ENCODE results near the gene ATP6V1C2.
"Not testable (repeated sequence)": the region's sequence is repeated elsewhere in the genome, so short reads cannot be mapped to it uniquely, and the experiment has no call there.

The ATP6V1C2 gene

GRCh38 chr2:10771786-10772185 is 50.4 kb downstream of the ATP6V1C2 start:
- no peak for DNase-seq

- no peak for DNase-seq
These were observed 50.9 kb downstream of the ATP6V1C2 start for GRCh38 chr2:10772201-10772867.

- no peak for DNase-seq
These were observed 51.4 kb downstream of the ATP6V1C2 start for GRCh38 chr2:10772868-10773215.

DNA sequence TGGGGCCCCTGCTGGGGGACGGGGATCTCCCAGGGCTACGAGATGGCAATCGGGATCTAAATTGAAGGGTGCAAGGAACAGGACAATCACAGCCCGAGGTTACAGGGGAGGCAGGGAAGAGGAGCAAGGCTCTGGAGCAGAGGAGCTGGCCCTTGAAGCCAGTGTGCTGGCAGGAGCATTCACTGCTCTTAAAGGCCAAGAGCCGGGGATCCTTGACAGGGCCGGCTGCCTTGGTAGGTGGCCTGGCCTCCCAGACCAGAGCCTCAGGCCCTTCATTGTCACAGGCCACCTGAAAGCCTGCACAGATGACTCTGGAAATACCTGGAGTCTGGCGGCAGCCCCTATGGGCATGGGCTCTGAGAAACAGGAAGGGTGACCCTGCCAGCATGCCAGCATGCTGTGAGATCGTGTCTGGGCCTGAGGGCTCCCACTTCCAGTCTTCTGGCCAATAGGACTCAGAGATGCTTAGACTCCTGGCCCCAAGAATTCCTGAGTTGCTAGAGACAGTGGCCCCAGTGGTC is 52.5 kb downstream of the ATP6V1C2 start:
- DNase-seq, result no peak

GRCh38 chr2:10774394-10774793 is 53.0 kb downstream of the ATP6V1C2 start:
- no peak for DNase-seq

DNA sequence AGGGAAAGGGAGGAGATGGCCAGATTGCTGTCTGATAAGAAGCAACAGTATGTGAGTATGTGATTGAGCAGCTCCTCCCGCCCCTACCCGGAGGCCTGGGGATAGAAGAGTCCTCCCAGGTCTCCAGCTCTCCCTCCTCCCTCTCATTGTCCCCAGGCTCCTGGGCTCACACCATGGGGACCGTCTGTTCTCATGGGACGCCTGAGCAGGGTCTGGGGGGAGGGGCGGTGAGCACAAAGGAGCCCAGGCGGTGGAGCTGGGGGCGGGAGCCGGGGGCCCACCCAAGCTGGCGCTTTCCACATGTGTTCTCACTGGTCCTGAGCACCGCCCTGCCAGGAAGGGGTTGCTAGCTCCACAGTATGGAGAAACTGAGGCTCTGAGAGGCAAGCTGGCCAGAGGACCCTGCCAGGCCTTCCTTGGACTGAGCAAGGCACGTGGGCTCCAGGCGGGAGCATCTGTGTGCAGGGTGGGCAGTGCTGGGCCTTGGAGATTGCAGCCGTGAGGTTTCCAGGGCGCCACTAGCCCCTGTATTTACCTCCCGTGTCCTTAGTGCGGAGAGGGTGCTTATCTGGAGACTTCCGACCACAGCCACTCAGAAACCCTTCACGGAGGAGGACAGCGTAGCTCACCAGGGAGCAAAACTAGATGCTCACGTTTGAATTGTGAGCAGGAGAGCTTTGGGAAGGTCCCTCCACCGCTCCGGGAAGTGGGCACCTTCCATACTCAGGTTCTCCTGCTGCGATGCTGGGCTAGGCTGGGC is 53.8 kb downstream of the ATP6V1C2 start:
- no peak for DNase-seq

DNA sequence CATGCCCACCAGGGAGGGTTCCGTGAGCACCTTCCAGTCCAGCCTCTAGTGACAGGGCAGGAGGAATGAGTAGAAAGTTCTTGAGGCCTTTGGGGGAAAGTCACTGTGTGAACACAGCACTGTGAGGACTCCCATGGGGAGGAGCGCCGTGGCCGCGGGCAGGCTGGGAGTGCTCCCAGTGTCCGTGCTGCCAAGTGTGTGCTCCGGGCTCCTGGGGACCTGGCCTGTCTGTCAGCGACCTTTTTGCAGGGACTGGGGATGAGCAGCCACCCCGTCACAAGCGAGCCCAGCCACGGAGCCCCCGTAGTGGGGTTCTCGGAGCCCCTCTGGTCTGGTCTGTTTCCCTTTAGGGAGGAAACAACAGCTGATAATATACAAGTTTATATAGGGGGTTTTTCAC is 54.4 kb downstream of the ATP6V1C2 start:
- DNase-seq, result no peak

DNA sequence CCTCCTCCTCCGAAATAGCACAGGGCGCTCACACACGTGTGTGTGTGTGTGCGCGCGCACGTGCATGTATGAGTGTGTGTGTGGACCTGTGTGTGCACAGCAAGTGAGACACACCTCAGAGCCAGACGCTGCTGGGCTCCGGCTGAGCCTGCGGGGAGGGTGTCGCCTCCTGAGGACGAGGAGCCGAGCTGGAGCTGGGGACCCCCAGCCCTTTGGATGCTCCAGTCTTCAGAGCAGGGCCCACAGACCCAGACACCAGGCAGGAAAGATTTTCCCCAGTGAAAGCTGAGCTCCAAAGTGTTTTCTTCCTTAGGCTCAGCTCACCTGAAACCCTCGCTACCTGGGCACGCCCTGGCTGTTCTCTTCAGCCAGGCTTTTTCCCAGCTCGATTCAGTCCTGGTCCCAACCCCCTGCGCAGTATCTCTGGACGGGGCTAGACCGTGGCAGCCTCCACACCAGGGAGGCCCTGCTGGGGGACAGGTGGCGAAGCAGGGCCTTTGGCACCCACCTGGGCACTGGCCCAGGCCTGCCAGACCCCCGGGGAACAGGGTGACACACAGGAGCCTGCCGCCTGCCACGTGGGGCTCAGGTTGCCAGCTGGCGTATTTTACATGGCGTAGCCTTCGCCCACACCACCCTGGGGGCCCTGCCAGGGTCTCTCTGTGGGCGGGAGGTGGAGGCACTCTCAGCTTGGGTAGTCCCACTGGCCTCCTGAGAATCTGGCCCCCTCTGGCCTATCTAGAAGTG is 55.0 kb downstream of the ATP6V1C2 start:
- no peak for DNase-seq

DNA sequence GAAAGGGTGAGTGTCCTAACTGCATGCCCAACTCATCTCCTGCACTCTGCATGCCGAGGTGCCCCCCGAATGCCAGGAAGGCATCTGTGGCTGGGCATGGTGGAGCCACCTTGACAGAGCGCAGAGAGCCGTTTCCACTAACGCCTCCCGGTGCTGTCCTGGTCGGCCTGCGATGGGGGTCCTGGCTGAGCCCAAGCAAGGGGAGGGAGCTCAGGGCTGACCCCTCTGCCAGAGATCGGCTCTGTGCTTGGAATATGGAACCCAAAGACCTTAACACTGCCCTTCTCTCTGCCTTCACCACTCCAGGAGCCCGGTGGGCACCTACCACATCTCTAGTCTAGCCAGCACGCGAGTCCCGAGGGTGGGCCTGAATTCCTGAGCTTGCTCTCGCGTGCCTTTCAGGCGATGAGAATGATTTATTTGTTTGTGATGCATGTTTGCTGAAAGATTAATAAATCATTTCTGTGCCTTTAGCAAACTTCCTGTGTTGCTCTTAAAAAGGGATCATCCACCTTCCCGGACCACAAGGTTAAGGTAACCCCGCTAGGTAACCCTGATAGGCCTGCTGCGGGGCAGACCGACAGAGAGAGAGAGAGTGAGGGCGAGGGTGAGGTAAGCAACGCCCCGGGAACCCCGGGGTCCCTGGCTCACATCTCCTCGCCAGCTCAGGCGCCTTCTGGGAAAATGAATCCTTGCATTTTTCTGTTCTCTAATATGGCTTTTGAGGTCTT is 55.8 kb downstream of the ATP6V1C2 start:
- no peak for DNase-seq

- no peak for DNase-seq
These were observed 56.7 kb downstream of the ATP6V1C2 start for GRCh38 chr2:10777842-10778723.

DNA sequence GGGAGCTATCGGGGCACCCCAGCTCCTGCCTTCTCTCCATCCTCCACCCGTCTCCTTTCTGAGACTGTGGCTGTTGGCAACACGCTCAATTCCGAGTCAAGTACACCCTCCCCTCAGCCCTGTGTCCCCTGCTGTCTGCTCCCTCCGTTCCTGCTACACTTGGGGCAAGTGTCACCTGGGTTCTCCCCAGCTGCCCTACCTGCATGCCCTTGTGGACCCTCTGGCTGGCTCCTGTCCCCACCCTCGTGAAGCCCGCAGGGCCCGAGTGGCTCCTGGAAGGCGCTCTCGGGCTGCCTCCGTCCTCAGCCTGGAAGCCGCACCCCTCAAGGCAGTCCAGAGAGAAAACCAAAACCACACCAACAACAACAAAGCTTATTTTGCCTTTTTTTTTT is 57.3 kb downstream of the ATP6V1C2 start:
- DNase-seq, result no peak

GRCh38 chr2:10779776-10780490 is 58.5 kb downstream of the ATP6V1C2 start:
- DNase-seq, result no peak

GRCh38 chr2:10780491-10780820 is 59.0 kb downstream of the ATP6V1C2 start:
- no peak for DNase-seq

DNA sequence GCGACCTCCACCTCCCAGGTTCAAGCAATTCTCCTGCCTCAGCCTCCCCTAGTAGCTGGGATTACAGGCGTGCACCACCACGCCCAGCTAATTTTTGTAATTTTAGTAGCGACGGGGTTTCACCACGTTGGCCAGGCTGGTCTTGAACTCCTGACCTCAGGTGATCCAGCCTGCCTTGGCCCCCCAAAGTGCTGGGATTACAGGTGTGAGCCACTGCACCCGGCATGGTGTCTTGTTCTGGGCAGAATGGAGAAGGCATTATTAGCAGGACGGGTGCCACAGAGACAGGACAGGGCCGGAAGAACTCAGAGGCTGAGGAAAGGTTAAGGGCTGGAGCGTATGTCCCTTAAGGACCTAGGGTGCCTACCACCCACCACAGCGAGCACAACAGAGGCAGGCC is 59.4 kb downstream of the ATP6V1C2 start:
- DNase-seq, result not testable (repeated sequence)

DNA sequence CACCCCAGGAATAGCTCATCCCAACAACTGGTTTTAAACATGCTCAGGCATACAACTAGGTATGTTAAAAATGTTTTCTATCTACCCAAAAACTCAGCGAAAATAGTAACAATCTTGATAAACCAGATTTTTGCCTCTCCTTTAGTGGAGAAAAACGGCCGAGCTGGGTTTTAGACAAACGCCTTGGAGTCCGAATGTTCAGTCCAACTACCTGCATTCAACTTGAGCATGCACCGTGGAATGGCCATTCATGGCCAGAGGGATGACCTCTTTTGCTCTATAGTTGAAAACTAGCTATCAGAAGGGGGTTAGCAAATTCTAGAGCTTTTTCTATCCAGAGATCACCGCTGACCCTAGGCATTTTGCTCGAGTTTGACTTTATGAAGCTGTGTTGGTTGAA is 60.3 kb downstream of the ATP6V1C2 start:
- DNase-seq, result no peak

- no peak for DNase-seq
These were observed 62.0 kb downstream of the ATP6V1C2 start for GRCh38 chr2:10783421-10783820.

DNA sequence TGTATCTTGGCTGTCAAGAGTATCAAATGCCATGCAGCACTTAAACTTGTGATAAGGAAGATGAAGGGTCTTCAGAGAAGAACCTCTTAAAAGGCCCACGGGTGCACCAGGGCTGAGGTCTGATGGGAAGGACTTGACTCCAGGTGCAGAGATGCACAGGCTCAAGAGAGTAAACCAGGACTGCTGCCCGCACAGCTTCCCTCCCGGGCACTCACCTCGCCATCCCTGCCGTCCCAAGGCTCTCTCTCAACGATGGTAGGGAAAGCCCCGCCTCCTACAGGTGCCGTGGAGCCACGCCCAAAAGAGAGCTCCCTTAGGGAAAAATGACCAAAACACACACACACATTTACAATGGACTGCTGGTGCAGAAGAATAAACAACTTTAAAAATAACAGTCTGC is 63.3 kb downstream of the ATP6V1C2 start:
- DNase-seq, result no peak

DNA sequence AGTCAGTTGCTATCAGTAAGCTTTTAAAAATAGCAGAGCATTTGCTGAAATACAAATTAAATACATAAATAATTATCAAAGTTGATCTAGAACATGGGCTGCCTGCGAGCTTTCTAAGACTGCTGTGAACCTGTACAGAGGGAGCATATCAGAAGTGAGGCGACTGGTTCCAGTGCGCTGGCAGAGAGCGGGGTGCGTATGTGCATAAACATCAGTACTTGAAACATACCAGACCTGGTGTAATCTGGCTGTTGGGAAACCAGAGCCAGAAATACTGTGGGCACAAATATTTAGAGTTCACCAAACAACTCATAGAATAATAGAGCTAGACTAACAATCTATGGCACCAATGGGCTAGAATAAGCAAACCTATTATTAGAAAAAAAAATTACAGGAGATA is 63.8 kb downstream of the ATP6V1C2 start:
- no peak for DNase-seq

DNA sequence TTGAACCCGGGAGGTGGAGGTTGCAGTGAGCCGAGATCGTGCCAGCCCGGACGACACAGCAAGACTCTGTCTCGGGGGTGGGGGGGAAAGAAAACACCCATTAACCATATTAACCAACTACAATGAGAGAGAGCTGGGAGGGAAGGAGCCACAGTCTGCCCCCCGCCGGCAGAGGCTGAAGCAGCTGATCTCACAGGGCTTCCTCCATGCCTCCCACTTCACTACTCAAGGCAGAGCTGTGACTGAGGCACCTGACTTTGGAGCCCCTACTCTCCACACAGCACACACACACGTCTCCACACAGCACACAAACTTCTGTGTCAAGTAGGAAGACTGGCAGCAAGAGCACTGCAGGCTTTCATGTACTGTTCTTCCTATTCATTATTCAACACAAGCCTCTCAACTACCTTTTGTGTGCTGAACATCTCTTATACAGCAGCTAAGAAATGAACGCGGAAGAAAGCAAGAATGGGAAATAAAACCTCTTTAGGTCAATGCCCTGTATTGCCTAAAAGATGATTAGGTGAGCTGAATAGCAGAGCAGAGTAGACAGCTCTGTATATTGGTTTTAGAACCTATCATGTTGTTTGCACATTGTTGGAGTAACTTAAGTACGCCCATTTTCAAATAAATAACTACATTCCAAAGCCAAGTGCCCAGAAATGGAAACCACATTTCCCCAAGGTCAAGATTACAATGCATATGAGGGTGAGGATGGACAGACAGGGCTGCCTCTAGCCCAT is 65.0 kb downstream of the ATP6V1C2 start:
- DNase-seq, result no peak

- DNase-seq, result peak in 1 of 2 experiments; percentile 41
These were observed 65.9 kb downstream of the ATP6V1C2 start for GRCh38 chr2:10787176-10787968.

Measured in activated T-cell treated with anti-CD3 and anti-CD28 coated beads, Interleukin-2, amount 50 U/mL, for 48 hours (primary cell).